GM23338 (cell line): ENCODE data around the gene PUS7. TPM values are rescaled to one million over a fixed set of nuclear protein-coding genes. Genes with fewer than 3 reads are reported as not detected.
A peak's percentile ranks its signal among the peaks of the same experiment; 100 is the strongest.

ENCODE experiments used
- ATAC-seq: fragments of 200-7000 bp; cut with Tn5 transposase; 3 replicates; pipeline ENCODE4 v1.9.1; 2020
- DNase-seq: peaks from one replicate; pipeline ENCODE4 v3.0.0-alpha.2; 2015; ENCODE audit warnings: low spot score
- H2AFZ ChIP-seq: fragments of 200-600 bp; sonication (generic); 2 replicates; pipeline ENCODE4 v1.8.0; 2016; ENCODE audit warnings: antibody characterized with exemption, mild to moderate bottlenecking, moderate library complexity
- H3F3A ChIP-seq: fragments of 200-600 bp; sonication (generic); replicated peaks from 2 replicates; pipeline ENCODE4 v1.8.0; 2017; ENCODE audit warnings: antibody characterized with exemption, mixed run types, low read depth
- H3K27ac ChIP-seq: fragments of 200-600 bp; sonication (generic); 2 replicates; pipeline ENCODE4 v1.6.1; 2016; ENCODE audit warnings: low read depth
- H3K27me3 ChIP-seq: fragments of 200-600 bp; sonication (generic); 2 replicates; pipeline ENCODE4 v1.8.0; 2016; ENCODE audit warnings: mild to moderate bottlenecking, mixed run types, moderate library complexity; ENCODE audit not compliant: insufficient read depth
- H3K36me3 ChIP-seq: fragments of 200-600 bp; sonication (generic); 2 replicates; pipeline ENCODE4 v1.8.0; 2016; ENCODE audit warnings: mild to moderate bottlenecking; ENCODE audit not compliant: insufficient read depth
- H3K4me1 ChIP-seq: fragments of 200-600 bp; sonication (generic); 2 replicates; pipeline ENCODE4 v1.8.0; 2016; ENCODE audit warnings: mild to moderate bottlenecking, moderate library complexity; ENCODE audit not compliant: insufficient read depth
- H3K4me2 ChIP-seq: fragments of 200-600 bp; sonication (generic); 2 replicates; pipeline ENCODE4 v1.7.1; 2017; ENCODE audit warnings: mixed run types
- H3K4me3 ChIP-seq: fragments of 200-600 bp; sonication (generic); 2 replicates; pipeline ENCODE4 v1.6.1; 2016; ENCODE audit warnings: mixed run types
- H3K79me2 ChIP-seq: fragments of 200-600 bp; sonication (generic); replicated peaks from 2 replicates; pipeline ENCODE4 v1.8.0; 2017; ENCODE audit warnings: mild to moderate bottlenecking; ENCODE audit not compliant: insufficient read depth
- H3K9me2 ChIP-seq: fragments of 200-600 bp; sonication (generic); 2 replicates; pipeline ENCODE4 v1.8.0; 2017; ENCODE audit not compliant: insufficient read depth
- H4K20me1 ChIP-seq: fragments of 200-600 bp; sonication (generic); replicated peaks from 2 replicates; pipeline ENCODE4 v1.8.0; 2017; ENCODE audit warnings: mild to moderate bottlenecking; ENCODE audit not compliant: insufficient read depth
- H3K27ac Mint-ChIP-seq: 2 replicates; pipeline ENCODE4 v1.8.0; 2020; ENCODE audit warnings: inconsistent platforms, mild to moderate bottlenecking, moderate library complexity, mixed read lengths
- H3K27me3 Mint-ChIP-seq: 3 replicates; pipeline ENCODE4 v1.8.0; 2022; ENCODE audit warnings: low read depth, mild to moderate bottlenecking, moderate library complexity, mixed read lengths, inconsistent platforms; ENCODE audit not compliant: insufficient read depth, poor library complexity
- H3K36me3 Mint-ChIP-seq: 3 replicates; pipeline ENCODE4 v1.8.0; 2021; ENCODE audit warnings: low read depth, mild to moderate bottlenecking, inconsistent platforms, moderate library complexity, mixed read lengths
- H3K4me1 Mint-ChIP-seq: 3 replicates; pipeline ENCODE4 v1.8.0; 2020; ENCODE audit warnings: mild to moderate bottlenecking, inconsistent platforms, mixed read lengths
- H3K4me3 Mint-ChIP-seq: 3 replicates; pipeline ENCODE4 v1.8.0; 2021; ENCODE audit warnings: moderate library complexity, mild to moderate bottlenecking, inconsistent platforms, mixed read lengths
- H3K9me3 Mint-ChIP-seq: 3 replicates; pipeline ENCODE4 v1.8.0; 2020; ENCODE audit warnings: moderate library complexity, mild to moderate bottlenecking, inconsistent platforms, mixed read lengths
- CREB1 ChIP-seq: fragments of 250-450 bp; sonication (Bioruptor Pico); IDR thresholded peaks from 2 replicates; pipeline ENCODE4 v1.5.0; 2020; ENCODE audit warnings: low read depth, mild to moderate bottlenecking, moderate library complexity
- EZH2phosphoT487 ChIP-seq: fragments of 200-600 bp; sonication (generic); IDR thresholded peaks from one replicate; pipeline ENCODE4 v1.8.1; 2018; ENCODE audit warnings: antibody characterized with exemption; ENCODE audit not compliant: unreplicated experiment
- JUNB ChIP-seq: IDR thresholded peaks from one replicate; pipeline ENCODE4 v1.6.1; 2016; ENCODE audit warnings: antibody characterized with exemption; ENCODE audit not compliant: unreplicated experiment
- NANOG ChIP-seq: IDR thresholded peaks from 2 replicates; pipeline ENCODE4 v1.6.1; 2016; ENCODE audit warnings: antibody characterized with exemption, borderline replicate concordance
- POLR2AphosphoS5 ChIP-seq: IDR thresholded peaks from 2 replicates; pipeline ENCODE4 v1.6.1; 2016; ENCODE audit warnings: antibody characterized with exemption, low read depth
- STAT1 ChIP-seq: IDR thresholded peaks from one replicate; pipeline ENCODE4 v1.6.1; 2016; ENCODE audit warnings: antibody characterized with exemption; ENCODE audit not compliant: unreplicated experiment
- ZNF331 ChIP-seq: fragments of 250-450 bp; sonication (Bioruptor Pico); IDR thresholded peaks from 2 replicates; pipeline ENCODE4 v1.5.0; 2020; ENCODE audit warnings: low read depth, mild to moderate bottlenecking, moderate library complexity
- polyA plus RNA-seq: library from polyadenylated mRNA; unstranded; fragments of >200 nt; fragmentation: Nextera tagmentation; extraction: Ambion mirVana; gene quantifications from 2 replicates; pipeline ENCODE4 v1.2.1, GENCODE V29; 2016
- total RNA-seq: library from RNA; depleted of rRNA; stranded (reverse); fragments of >200 nt; shearing (Covaris generic); gene quantifications from 2 replicates; pipeline ENCODE4 v1.2.3, GENCODE V29; 2014
- TF ChIP-seq, protein P1 (sequence below): fragments of 250-450 bp; sonication (Bioruptor Pico); IDR thresholded peaks from 2 replicates; pipeline ENCODE4 v1.5.0; 2020; ENCODE audit warnings: mild to moderate bottlenecking, moderate library complexity
- TF ChIP-seq, protein P2 (sequence below), 2 experiments: fragments of 200-600 bp in 1 of 2; sonication (generic) in 1 of 2; conservative IDR thresholded peaks; 2 replicates each; pipeline versions ENCODE4 v1.5.1 to v1.6.1; 2016 to 2017; ENCODE audit warnings: antibody characterized with exemption in 2 of 2, low read depth in 2 of 2, mild to moderate bottlenecking in 2 of 2, moderate library complexity in 1 of 2

The PUS7 gene
- total and polyA plus RNA-seq, 2 experiments from 2014 or later = 34.8 to 62.2 TPM

DNA sequence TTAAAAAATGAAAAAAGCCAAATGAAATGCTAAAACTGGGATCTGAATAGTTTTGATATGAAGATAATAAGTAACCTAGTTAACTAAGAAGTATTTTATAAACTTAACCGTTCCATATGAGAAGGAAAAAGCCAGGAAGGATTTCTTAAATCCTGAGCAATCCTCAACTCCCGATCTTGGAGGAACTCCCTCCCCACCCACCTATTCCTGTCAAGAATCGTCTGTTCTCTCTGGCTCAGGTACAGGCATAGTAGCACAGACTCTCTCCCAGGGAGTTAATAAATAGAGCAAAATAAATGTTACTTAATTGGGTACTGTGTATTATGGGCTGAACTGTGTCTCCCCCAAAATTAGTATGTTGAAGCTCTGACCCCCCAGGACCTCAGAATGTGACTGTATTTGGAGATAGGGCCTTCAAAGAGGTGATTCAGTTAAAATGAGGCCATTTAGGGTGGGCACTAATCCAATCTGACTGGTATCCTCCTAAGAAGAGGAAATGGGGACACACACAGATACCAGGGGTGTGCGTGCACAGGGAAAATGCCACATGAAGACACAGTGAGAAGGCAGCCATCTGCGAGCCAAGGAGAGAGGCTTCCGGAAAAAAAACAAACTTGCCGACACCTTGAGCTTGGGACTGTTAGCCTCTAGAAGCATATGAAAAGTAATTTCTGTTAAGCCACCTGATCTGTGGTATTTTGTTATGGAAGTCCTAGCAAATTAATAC lies 28.7 kb downstream of the PUS7 start:
- H3K36me3 Mint-ChIP-seq = peaks cover 26% of the 10 kb centered on the region
- Histone ChIP-seq H3K36me3 (peaks cover 15% of the 10 kb centered on the region; the same call in 1 of the 2 replicates), H3K4me3 (no peak overlapping the region), H3K27ac (peak overlapping the region; percentile 45; the same call in 1 of the 2 replicates), H3K27me3 (no peaks in the 10 kb centered on the region), H3K4me1 (no peaks in the 10 kb centered on the region), H3K79me2 (peaks cover 14% of the 10 kb centered on the region; the same call in 1 of the 2 replicates), H3F3A (peaks cover 9% of the 10 kb centered on the region; the same call in 1 of the 2 replicates), H3K9me2 (no peaks in the 10 kb centered on the region), H4K20me1 (0 out of 2 replicates have a peak, but pooled peaks cover 5% of the 10 kb centered on the region), H3K4me2 (no peak overlapping the region), H2AFZ (no peak overlapping the region)
- ATAC-seq (no peak), DNase-seq (no peak)
- no peak overlapping the region for H3K4me3 Mint-ChIP-seq
- H3K27me3 Mint-ChIP-seq = no peaks in the 10 kb centered on the region
- no peaks in the 10 kb centered on the region; the same call in 2 of the 3 replicates for H3K4me1 Mint-ChIP-seq
- peak overlapping the region; percentile 1; the same call in 1 of the 2 replicates for H3K27ac Mint-ChIP-seq
- no peaks in the 10 kb centered on the region for H3K9me3 Mint-ChIP-seq
- TF ChIP-seq POLR2AphosphoS5 (no peak), NANOG (no peak), CREB1 (CRISPR knock-in tag) (no peak), ZNF331 (CRISPR knock-in tag) (no peak), JUNB (no peak), EZH2phosphoT487 (no peak), STAT1 (no peak)
- TF ChIP-seq, protein P1, sequence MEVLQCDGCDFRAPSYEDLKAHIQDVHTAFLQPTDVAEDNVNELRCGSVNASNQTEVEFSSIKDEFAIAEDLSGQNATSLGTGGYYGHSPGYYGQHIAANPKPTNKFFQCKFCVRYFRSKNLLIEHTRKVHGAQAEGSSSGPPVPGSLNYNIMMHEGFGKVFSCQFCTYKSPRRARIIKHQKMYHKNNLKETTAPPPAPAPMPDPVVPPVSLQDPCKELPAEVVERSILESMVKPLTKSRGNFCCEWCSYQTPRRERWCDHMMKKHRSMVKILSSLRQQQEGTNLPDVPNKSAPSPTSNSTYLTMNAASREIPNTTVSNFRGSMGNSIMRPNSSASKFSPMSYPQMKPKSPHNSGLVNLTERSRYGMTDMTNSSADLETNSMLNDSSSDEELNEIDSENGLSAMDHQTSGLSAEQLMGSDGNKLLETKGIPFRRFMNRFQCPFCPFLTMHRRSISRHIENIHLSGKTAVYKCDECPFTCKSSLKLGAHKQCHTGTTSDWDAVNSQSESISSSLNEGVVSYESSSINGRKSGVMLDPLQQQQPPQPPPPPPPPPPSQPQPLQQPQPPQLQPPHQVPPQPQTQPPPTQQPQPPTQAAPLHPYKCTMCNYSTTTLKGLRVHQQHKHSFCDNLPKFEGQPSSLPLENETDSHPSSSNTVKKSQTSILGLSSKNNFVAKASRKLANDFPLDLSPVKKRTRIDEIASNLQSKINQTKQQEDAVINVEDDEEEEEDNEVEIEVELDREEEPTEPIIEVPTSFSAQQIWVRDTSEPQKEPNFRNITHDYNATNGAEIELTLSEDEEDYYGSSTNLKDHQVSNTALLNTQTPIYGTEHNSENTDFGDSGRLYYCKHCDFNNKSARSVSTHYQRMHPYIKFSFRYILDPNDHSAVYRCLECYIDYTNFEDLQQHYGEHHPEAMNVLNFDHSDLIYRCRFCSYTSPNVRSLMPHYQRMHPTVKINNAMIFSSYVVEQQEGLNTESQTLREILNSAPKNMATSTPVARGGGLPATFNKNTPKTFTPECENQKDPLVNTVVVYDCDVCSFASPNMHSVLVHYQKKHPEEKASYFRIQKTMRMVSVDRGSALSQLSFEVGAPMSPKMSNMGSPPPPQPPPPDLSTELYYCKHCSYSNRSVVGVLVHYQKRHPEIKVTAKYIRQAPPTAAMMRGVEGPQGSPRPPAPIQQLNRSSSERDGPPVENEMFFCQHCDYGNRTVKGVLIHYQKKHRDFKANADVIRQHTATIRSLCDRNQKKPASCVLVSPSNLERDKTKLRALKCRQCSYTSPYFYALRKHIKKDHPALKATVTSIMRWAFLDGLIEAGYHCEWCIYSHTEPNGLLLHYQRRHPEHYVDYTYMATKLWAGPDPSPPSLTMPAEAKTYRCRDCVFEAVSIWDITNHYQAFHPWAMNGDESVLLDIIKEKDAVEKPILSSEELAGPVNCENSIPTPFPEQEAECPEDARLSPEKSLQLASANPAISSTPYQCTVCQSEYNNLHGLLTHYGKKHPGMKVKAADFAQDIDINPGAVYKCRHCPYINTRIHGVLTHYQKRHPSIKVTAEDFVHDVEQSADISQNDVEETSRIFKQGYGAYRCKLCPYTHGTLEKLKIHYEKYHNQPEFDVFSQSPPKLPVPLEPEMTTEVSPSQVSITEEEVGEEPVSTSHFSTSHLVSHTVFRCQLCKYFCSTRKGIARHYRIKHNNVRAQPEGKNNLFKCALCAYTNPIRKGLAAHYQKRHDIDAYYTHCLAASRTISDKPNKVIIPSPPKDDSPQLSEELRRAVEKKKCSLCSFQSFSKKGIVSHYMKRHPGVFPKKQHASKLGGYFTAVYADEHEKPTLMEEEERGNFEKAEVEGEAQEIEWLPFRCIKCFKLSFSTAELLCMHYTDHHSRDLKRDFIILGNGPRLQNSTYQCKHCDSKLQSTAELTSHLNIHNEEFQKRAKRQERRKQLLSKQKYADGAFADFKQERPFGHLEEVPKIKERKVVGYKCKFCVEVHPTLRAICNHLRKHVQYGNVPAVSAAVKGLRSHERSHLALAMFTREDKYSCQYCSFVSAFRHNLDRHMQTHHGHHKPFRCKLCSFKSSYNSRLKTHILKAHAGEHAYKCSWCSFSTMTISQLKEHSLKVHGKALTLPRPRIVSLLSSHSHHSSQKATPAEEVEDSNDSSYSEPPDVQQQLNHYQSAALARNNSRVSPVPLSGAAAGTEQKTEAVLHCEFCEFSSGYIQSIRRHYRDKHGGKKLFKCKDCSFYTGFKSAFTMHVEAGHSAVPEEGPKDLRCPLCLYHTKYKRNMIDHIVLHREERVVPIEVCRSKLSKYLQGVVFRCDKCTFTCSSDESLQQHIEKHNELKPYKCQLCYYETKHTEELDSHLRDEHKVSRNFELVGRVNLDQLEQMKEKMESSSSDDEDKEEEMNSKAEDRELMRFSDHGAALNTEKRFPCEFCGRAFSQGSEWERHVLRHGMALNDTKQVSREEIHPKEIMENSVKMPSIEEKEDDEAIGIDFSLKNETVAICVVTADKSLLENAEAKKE = no peak
- TF ChIP-seq, protein P2, sequence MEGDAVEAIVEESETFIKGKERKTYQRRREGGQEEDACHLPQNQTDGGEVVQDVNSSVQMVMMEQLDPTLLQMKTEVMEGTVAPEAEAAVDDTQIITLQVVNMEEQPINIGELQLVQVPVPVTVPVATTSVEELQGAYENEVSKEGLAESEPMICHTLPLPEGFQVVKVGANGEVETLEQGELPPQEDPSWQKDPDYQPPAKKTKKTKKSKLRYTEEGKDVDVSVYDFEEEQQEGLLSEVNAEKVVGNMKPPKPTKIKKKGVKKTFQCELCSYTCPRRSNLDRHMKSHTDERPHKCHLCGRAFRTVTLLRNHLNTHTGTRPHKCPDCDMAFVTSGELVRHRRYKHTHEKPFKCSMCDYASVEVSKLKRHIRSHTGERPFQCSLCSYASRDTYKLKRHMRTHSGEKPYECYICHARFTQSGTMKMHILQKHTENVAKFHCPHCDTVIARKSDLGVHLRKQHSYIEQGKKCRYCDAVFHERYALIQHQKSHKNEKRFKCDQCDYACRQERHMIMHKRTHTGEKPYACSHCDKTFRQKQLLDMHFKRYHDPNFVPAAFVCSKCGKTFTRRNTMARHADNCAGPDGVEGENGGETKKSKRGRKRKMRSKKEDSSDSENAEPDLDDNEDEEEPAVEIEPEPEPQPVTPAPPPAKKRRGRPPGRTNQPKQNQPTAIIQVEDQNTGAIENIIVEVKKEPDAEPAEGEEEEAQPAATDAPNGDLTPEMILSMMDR (conservative IDR thresholded peaks at IDR 0.05; ENCODE audit: low read depth in 2 of 2) = no peak
